SJCRH30 (cell line): Measurements from ENCODE around the gene GNAS. TPM values are rescaled to one million over a fixed set of nuclear protein-coding genes. Genes with fewer than 3 reads are reported as not detected.
A peak's percentile ranks its signal among the peaks of the same experiment; 100 is the strongest.
"Not testable (repeated sequence)": the region's sequence is repeated elsewhere in the genome, so short reads cannot be mapped to it uniquely, and the experiment has no call there.

ENCODE experiments used
- DNase-seq, 2 experiments: peaks; one replicate each; pipeline ENCODE4 v3.0.0-alpha.2; 2015 to 2020
- H3K27ac ChIP-seq: fragments of 250-450 bp; sonication (Bioruptor Pico); 2 replicates; pipeline ENCODE4 v1.5.1; 2020; ENCODE audit warnings: mild to moderate bottlenecking, moderate library complexity
- H3K27me3 ChIP-seq: fragments of 250-450 bp; sonication (Bioruptor Pico); 2 replicates; pipeline ENCODE4 v1.5.1; 2020; ENCODE audit warnings: mild to moderate bottlenecking, moderate library complexity
- H3K36me3 ChIP-seq: fragments of 250-450 bp; sonication (Bioruptor Pico); 2 replicates; pipeline ENCODE4 v1.5.1; 2020; ENCODE audit warnings: mild to moderate bottlenecking, moderate library complexity
- H3K4me1 ChIP-seq: fragments of 250-450 bp; sonication (Bioruptor Pico); 2 replicates; pipeline ENCODE4 v1.5.1; 2020; ENCODE audit warnings: mild to moderate bottlenecking, moderate library complexity
- H3K4me3 ChIP-seq: fragments of 250-450 bp; sonication (Bioruptor Pico); 2 replicates; pipeline ENCODE4 v1.5.1; 2020; ENCODE audit warnings: mild to moderate bottlenecking, moderate library complexity
- H3K9me3 ChIP-seq: fragments of 250-450 bp; sonication (Bioruptor Pico); replicated peaks from 2 replicates; pipeline ENCODE4 v1.5.1; 2020; ENCODE audit warnings: mild to moderate bottlenecking, moderate library complexity
- total RNA-seq: library from RNA; depleted of rRNA; stranded (reverse); fragments of >200 nt; shearing (Covaris generic); gene quantifications from 2 replicates; pipeline ENCODE4 v1.2.3, GENCODE V29; 2014

GNAS gene
- total RNA-seq, 1 experiment from 2014 or later, result 2,094 TPM

DNA sequence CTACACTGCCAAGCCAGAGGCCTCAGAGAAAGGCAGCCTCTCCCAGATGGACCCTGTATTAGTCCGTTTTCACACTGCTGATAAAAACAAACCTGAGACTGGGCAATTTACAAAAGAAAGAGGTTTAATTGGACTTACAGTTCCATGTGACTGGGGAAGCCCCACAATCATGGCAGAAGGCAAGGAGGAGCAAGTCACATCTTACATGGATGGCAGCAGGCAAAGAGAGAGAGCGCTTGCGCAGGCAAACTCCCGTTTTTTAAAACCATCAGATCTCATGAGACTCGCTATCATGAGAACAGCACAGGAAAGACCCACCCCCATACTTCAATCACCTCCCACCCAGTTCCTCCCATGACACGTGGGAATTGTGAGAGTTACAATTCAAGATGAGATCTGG, 32.0 kb upstream of the GNAS start:
- peaks cover 23% of the 10 kb centered on the region for H3K4me1 ChIP-seq
- not testable (repeated sequence) for H3K4me3 ChIP-seq, H3K27ac ChIP-seq, H3K36me3 ChIP-seq, H3K27me3 ChIP-seq, H3K9me3 ChIP-seq, DNase-seq

DNA sequence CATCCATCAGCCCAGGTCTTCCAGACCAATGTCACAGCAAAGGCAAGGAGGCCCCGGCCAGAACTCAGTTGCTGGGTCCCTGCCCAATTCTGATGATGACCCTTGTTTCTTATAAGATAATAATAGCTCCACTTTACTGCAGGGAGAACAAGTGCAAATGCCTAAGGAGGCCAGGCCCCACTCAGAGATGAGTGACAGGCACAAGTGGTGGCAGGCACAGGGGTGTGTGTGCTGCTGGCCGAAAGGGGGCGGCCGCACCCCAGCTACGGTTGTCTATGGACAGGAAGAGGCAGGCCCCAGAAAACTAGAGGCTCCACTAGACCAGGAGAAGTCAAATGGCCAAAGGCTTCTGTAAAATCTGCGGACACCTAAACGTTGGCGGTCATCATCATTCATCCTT, 30.4 kb upstream of the GNAS start:
- DNase-seq, result peak; percentile 95 to 98
- H3K9me3 ChIP-seq, result no peaks in the 10 kb centered on the region
- H3K36me3 ChIP-seq, result no peaks in the 10 kb centered on the region
- no peaks in the 10 kb centered on the region for H3K27me3 ChIP-seq
- H3K4me3 ChIP-seq, result no peak overlapping the region
- no peak overlapping the region for H3K27ac ChIP-seq
- H3K4me1 ChIP-seq, result peaks cover 34% of the 10 kb centered on the region

- Histone ChIP-seq H3K36me3 (no peaks in the 10 kb centered on the region), H3K27me3 (no peaks in the 10 kb centered on the region), H3K27ac (no peak overlapping the region), H3K4me3 (no peak overlapping the region), H3K9me3 (no peaks in the 10 kb centered on the region), H3K4me1 (peaks cover 30% of the 10 kb centered on the region)
- DNase-seq, result no peak
These were observed 29.5 kb upstream of the GNAS start for GRCh38 chr20:58822748-58823730.

- DNase-seq, result no peak
- no peaks in the 10 kb centered on the region for H3K27me3 ChIP-seq
- no peaks in the 10 kb centered on the region for H3K9me3 ChIP-seq
- H3K4me1 ChIP-seq, result peaks cover 17% of the 10 kb centered on the region
- no peak overlapping the region for H3K27ac ChIP-seq
- H3K4me3 ChIP-seq, result no peak overlapping the region
- no peaks in the 10 kb centered on the region for H3K36me3 ChIP-seq
These were observed 27.7 kb upstream of the GNAS start for GRCh38 chr20:58824843-58825242.

- no peak overlapping the region for H3K27ac ChIP-seq
- H3K27me3 ChIP-seq, result no peaks in the 10 kb centered on the region
- no peaks in the 10 kb centered on the region for H3K36me3 ChIP-seq
- peaks cover 17% of the 10 kb centered on the region for H3K4me1 ChIP-seq
- no peak overlapping the region for H3K4me3 ChIP-seq
- no peaks in the 10 kb centered on the region for H3K9me3 ChIP-seq
- no peak for DNase-seq
These were observed 27.1 kb upstream of the GNAS start for GRCh38 chr20:58825450-58825849.

DNA sequence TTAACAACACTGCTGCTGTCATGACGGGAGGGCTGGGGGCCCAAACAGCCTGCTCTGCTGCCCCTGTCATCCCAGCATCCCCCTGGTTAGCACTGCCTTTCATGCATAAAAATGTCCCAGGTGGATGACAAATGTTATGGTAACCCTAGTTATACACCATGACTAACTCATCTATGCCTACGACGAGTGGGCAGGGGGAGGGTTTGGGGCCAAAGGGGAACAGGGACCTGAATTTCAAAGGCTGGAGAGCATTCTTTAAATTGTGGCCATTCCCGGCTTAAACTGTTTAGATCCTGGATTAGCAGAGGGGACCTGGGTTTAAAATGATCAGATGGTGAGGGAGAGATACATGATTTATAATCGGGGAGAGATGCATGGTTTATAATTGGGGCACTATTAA, 26.2 kb upstream of the GNAS start:
- DNase-seq, result peak; percentile 56 to 64
- Histone ChIP-seq H3K27me3 (no peaks in the 10 kb centered on the region), H3K4me1 (peaks cover 17% of the 10 kb centered on the region), H3K36me3 (no peaks in the 10 kb centered on the region), H3K27ac (no peak overlapping the region; the same call in 1 of the 2 replicates), H3K4me3 (no peak overlapping the region), H3K9me3 (no peaks in the 10 kb centered on the region)

DNA sequence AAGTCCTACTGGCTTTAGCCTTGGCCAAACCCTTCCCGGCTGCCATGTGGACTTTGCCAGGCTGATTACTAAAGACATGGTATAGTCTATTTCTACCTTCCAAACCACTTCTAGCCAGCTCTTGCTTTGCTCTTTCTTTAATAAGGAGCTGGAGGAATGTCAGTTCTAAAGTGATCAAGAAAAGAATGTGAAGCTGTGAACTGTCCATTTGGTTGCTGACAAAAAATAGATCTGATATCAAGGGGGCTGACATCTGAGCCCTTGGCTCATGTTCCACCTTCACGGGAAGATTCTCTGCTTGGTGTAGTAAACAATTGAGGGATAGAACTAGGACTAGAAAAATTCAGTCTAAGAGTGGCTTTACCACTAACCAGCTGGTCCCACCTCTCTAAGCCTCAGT, 24.4 kb upstream of the GNAS start:
- no peak overlapping the region for H3K27ac ChIP-seq
- DNase-seq, result no peak

GRCh38 chr20:58828804-58829203, 23.7 kb upstream of the GNAS start:
- H3K27ac ChIP-seq, DNase-seq: not testable (repeated sequence)

More for the DNA sequence above, 24.4 kb upstream of the GNAS start:
- Histone ChIP-seq H3K36me3 (no peaks in the 10 kb centered on the region), H3K4me3 (no peak overlapping the region), H3K4me1 (peaks cover 11% of the 10 kb centered on the region; the same call in 1 of the 2 replicates), H3K9me3 (no peaks in the 10 kb centered on the region), H3K27me3 (no peaks in the 10 kb centered on the region; the same call in 1 of the 2 replicates)

DNA sequence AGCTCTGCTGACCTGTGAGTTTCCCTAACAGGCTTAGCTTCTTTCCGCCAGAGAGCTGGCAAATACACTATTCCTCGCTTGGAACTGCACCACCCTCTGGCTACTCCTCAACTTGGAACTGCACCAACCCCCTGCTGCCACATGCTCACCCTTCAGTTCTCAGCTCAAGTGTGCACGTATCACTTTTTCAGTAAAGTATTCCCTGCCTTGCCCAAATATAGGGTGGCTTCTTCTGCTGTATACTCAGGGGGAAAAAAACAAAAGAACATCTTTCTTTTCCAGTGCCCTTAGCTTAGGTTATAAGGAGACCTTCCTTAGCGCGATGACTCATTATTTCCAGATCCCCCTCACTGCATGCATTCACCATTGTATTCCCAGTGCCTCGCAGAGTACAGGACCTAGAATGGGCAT, 23.0 kb upstream of the GNAS start:
- no peaks in the 10 kb centered on the region for H3K9me3 ChIP-seq
- peaks cover 11% of the 10 kb centered on the region; the same call in 1 of the 2 replicates for H3K4me1 ChIP-seq
- H3K4me3 ChIP-seq, result no peak overlapping the region
- no peak for DNase-seq
- no peak overlapping the region for H3K27ac ChIP-seq
- no peaks in the 10 kb centered on the region; the same call in 1 of the 2 replicates for H3K27me3 ChIP-seq
- no peaks in the 10 kb centered on the region for H3K36me3 ChIP-seq

More at GRCh38 chr20:58828804-58829203, 23.7 kb upstream of the GNAS start:
- not testable (repeated sequence) for H3K36me3 ChIP-seq, H3K4me3 ChIP-seq, H3K27me3 ChIP-seq, H3K9me3 ChIP-seq
- peaks cover 11% of the 10 kb centered on the region; the same call in 1 of the 2 replicates for H3K4me1 ChIP-seq

GRCh38 chr20:58832457-58832856, 20.1 kb upstream of the GNAS start:
- Histone ChIP-seq H3K9me3 (no peaks in the 10 kb centered on the region), H3K4me3 (no peak overlapping the region), H3K4me1 (no peaks in the 10 kb centered on the region), H3K27ac (no peak overlapping the region), H3K27me3 (no peaks in the 10 kb centered on the region; the same call in 1 of the 2 replicates), H3K36me3 (no peaks in the 10 kb centered on the region)
- DNase-seq, result no peak

- Histone ChIP-seq H3K4me3 (no peak overlapping the region), H3K36me3 (no peaks in the 10 kb centered on the region), H3K27ac (no peak overlapping the region), H3K4me1 (no peaks in the 10 kb centered on the region), H3K27me3 (no peaks in the 10 kb centered on the region; the same call in 1 of the 2 replicates), H3K9me3 (no peaks in the 10 kb centered on the region)
- DNase-seq, result no peak
These were observed 18.6 kb upstream of the GNAS start for GRCh38 chr20:58833921-58834320.

DNA sequence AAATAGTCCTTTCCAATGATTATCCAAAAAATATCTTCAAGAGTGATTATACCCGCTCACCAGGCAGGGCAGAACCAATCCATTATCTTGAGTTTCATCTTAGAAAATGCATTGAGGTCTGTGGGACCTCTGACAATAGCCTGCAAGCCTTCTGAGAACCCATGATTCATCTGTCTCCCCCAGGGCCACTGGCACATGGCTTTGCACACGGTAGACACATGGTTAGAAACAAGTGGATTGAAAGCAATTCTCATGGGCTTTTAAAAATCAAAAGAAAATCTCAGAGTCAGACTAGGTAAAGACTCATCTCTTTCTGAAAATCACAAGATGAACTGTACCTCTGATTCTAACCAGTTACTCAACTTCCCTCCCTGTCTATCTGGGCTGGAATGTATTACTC, 17.3 kb upstream of the GNAS start:
- Histone ChIP-seq H3K36me3 (no peaks in the 10 kb centered on the region), H3K9me3 (no peaks in the 10 kb centered on the region), H3K4me1 (no peaks in the 10 kb centered on the region), H3K27ac (no peak overlapping the region), H3K4me3 (no peak overlapping the region), H3K27me3 (no peaks in the 10 kb centered on the region; the same call in 1 of the 2 replicates)
- no peak for DNase-seq

- no peak overlapping the region for H3K4me3 ChIP-seq
- no peaks in the 10 kb centered on the region for H3K4me1 ChIP-seq
- no peaks in the 10 kb centered on the region for H3K36me3 ChIP-seq
- no peaks in the 10 kb centered on the region for H3K9me3 ChIP-seq
- H3K27ac ChIP-seq, result no peak overlapping the region
- H3K27me3 ChIP-seq, result no peaks in the 10 kb centered on the region; the same call in 1 of the 2 replicates
- no peak for DNase-seq
These were observed 15.8 kb upstream of the GNAS start for GRCh38 chr20:58836616-58837204.

DNA sequence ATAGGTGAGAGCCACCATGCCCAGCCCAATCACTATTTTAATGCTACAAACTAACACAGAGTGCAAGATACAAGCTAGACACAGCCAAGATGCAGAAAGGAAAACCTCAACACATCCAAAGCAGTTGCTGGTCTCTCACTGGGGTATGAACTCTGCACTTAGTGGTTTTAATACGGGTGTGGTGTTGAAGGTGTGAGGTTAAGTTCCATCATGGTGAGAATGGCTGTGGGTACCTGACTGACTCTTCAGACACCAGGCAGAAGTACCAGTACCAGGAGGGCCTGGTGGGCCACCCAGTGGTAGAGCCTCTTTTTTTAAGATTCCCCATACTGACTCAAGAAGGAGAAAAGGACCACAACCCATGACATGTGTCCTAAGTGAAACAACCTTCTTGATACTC, 14.8 kb upstream of the GNAS start:
- no peak for DNase-seq
- no peaks in the 10 kb centered on the region for H3K36me3 ChIP-seq
- no peak overlapping the region for H3K4me3 ChIP-seq
- H3K27me3 ChIP-seq, result no peaks in the 10 kb centered on the region; the same call in 1 of the 2 replicates
- H3K9me3 ChIP-seq, result no peaks in the 10 kb centered on the region
- H3K27ac ChIP-seq, result no peak overlapping the region
- H3K4me1 ChIP-seq, result no peaks in the 10 kb centered on the region

DNA sequence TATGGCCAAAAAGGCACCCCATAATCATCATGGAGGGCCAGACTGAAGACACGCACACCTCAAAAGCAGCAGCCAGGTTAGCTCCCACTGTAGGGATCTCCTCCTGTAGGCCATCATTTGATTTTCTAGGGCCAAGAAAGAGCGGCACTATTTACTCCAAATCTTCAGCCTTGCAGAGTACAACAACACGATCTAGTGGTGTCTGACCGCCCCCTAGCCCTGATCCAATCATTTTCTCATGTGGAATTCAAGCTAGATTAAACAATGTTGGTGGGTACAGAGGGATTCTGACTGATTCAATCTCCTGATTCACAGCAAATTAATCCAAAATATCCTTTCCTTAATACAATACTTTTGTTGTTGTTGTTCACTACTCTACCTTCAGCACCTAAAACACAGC, 14.3 kb upstream of the GNAS start:
- Histone ChIP-seq H3K27ac (no peak overlapping the region), H3K9me3 (no peaks in the 10 kb centered on the region)

More for the DNA sequence above, 14.3 kb upstream of the GNAS start:
- H3K27me3 ChIP-seq, result no peaks in the 10 kb centered on the region; the same call in 1 of the 2 replicates
- DNase-seq, result no peak
- H3K4me1 ChIP-seq, result no peaks in the 10 kb centered on the region
- no peak overlapping the region for H3K4me3 ChIP-seq
- no peaks in the 10 kb centered on the region for H3K36me3 ChIP-seq
